HG03060 (cell line): Measurements from ENCODE around the gene CCDC89.
"Not testable (repeated sequence)": the region's sequence is repeated elsewhere in the genome, so short reads cannot be mapped to it uniquely, and the experiment has no call there.

Experiments
- ATAC-seq: cut with Tn5 transposase; IDR thresholded peaks from one replicate; pipeline ENCODE4 v1.9.1; 2021; ENCODE audit warnings: low read depth, moderate number of reproducible peaks; ENCODE audit not compliant: unreplicated experiment

CCDC89 gene

DNA sequence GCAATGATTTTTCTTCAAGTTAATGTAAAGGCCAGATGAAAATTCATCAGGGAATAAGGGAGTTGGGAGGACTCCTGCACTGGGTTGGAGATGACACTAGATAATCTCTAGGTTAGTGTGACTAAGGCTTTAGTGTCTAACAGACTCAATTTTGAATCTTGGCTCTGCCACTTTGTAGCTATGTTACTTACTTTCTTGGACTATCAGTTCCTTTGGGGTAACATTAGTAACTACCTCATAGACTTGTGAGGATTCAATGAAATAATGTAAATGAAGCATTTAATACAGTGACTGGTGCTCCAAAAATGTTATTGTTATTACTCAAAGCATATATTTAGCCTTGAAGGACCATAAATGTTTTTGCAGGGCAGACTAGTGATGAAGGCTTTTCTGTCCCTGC, 9.6 kb upstream of the CCDC89 start:
- no peak for ATAC-seq

DNA sequence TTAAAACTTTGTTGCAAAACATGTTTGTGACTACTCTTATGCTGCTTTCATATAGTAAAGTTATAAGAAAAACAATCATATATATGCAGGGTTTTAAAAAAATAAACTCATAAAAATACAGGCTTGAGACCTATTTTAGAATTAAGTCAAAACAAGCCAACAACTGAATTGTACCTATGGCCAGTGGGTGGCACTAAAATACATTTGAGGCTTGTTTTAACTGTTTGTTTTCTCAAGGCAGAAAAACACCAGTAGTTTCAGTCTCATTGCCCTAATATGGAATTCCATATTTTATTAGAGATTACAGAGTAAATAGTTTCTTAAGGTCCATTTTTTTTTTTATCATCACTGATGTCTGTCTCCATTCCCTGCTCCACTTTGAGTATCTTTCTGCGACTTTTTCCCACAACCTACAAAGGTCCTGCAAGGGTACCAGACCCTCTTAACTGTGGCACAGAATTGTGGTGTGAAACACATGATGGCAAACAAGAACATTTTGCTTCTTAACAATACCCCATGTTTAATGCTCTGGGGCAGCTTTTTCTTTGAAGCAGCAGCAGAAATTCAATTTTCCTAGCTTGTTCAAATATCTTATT, 8.5 kb upstream of the CCDC89 start:
- ATAC-seq = no peak

DNA sequence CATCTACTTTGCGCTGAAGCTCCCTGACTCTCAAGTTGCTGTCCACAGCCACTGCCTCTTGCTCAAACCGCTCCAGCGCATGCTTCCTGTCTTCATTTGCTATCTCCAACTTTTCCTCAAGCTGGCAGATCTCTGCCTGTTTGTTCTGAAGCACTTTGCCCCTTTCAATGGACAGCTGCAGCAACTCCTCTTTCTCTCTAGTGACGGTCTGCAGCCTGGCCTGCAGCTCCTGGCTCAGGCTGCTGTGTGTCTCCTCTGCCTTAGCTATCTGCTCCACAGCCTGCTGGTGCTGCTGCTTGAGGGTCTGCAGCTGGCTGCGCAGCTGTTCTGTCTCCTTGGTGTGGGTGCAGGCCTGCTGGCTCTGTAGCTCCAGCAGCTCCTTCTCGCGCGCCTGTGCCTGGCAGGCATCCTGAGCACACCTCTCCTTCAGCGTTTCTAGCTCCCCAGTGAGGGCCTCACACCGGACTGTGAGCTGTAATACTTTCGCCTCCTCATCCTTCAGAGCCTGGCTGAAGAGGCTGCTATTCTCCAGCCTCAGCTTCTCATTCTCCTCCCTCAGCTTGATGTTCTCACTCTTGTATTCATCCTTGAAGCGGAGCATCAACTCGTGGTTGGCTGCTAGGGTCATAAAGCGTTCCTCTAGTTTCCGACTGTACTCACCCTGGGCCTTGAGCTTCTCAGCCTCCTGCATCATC, 723 bp downstream of the CCDC89 start:
- no peak for ATAC-seq

DNA sequence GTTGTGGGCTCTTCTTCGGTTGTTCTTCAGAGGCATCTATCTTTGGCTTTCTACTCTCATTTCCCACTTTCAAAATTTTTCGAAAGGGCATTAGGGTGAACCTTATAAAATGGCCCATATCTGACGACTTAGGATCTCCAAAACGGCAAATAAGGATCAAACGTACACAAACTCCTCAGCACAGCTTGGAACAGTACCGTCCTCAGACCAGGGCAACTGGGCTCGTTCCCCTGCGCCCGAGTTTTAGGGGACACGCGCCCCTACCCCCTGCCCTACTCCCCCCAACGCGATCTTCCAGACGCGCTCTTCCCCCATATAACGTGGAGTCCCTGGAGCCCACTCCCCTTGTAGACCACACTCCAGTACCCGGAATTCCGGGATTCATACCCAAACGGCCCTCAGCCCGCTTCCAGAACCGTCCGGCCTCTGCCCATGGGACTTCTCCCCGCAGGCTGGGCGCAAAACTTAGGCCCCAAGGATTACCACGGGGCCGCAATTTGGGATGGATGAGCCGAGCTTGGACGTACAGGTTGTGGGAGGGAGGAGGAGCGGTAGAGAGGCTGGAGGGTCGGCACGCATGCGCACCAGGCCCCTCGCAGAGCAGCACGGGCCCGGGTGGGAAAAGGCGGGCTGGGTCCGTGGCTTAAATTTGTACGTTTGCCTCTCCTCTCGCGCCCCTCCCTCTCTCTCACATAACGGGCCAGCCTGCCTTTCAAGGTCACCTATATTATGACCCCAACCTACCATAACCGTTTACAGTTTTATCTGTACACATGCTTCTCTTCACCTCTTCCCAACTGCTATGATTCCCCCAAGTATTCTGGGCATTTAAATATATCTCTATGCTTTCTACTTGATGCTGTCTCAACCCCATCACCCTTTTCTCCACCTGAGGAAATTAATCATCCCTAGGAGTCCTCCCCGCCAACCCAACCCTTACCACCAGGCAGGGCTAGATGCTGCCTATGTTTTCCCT, 3.4 kb downstream of the CCDC89 start:
- no peak for ATAC-seq

DNA sequence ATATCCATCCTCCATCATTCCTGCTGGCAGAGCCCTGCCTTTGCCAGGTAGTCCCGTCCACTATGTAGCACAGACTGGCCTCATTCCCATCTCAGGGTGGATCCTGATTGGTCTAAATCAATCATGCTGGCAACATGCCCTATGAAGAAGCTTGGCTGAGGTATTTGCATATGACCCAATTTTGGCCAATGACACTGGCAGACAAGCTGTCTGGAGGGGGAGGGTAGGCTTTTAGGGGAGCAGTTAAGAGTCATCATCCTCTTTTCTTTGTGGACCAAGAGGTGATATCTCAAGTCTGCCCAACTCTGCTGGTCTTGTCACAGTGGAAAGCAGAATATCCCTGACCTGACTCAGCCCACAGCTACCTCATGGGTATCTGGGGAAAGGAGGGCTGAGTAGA, 5.1 kb downstream of the CCDC89 start:
- no peak for ATAC-seq

DNA sequence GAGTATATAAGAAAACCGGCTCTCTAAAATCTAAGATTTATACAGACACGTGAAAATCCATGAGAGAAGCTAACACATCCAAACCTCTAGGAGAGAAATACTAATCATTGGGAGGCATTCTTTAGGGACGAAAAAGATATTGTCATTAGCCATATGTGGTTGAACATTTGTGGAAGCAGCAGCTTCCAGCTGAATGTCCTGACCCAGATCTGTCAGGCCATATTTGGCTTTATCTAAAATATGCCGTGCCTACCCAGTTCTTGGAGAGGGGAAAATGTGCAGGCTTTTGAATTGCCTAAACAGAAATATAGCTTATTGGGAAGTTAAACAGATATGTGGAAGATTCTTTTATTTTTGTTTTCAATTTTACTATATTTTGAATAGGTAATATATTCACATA, 6.4 kb downstream of the CCDC89 start:
- ATAC-seq = no peak

DNA sequence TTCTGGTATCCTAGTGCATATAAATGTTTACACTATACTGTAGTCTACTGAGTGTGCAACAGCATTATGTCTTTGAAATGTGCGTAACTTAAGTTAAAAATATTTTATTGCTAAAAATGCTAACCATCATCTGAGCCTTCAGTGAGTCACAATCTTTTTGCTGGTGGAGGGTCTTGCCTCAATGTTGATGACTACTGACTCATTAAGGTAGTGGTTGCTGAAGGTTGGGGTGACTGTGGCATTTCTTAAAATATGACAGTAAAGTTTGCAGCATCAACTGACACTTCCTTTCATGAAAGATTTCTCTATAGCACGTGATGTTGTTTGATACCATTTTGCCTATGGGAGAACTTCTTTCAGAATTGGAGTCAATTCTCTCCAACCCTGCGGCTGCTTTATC, 12.6 kb downstream of the CCDC89 start:
- no peak for ATAC-seq

DNA sequence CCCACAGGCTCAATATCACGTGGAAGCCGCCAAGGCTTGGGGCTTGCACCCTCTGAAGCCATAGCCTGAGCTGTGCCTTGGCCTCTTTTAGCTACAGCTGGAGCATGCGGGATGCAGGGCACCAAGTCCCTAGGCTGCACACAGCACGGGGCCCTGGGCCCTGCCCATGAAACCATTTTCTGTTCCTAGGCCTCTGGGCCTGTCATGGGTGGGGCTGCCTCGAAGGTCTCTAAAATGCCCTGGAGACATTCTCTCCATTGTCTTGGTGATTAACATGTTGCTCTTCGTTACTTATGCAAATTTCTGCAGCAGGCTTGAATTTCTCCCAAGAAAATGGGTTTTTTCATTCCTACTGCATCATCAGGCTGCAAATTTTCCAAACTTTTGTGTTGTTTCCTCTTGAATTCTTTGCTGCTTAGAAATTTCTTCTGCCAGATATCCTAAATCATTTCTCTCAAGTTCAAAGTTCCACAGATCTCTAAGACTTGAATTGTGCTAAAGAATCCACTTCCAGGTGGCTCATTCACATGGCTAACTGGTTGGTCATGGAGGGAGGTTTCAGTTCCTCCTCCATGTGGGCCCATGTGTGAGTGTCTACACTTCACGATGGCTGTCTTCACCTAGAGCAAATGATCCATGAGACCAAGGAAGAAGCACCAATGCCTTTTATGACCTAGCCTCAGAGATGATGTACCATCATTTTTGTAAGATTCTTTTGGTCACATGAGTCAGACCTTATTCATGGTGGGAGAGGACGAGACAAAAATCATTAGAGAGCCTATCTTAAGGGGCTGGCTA, 13.7 kb downstream of the CCDC89 start:
- ATAC-seq = no peak

DNA sequence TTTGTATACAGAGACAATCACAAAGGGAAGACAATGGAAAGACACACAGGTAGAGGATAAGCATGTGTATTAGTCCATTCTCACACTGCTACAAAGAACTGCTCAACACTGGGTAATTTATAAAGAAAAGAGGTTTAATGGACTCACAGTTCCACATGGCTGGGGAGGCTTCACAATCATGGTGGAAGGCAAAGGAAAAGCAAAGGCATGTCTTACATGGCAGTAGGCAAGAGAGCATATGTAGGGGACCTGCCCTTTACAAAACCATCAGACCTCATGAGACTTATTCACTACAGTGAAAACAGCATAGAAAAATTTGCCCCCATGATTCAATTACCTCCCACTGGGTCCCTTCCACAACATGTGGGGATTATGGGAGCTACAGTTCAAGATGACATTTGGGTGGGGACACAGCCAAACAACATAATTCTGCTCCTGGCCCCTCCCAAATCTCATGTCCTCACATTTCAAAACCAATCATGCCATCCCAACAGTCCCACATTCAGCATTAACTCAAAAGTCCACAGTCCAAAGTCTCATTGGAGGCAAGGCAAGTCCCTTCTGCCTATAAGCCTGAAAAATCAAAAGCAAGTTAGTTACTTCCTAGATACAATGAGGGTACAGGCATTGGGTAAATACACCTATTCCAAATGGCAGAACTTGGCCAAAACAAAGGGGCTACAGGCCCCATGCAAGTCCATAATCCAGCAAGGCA, 14.9 kb downstream of the CCDC89 start:
- ATAC-seq = not testable (repeated sequence)

DNA sequence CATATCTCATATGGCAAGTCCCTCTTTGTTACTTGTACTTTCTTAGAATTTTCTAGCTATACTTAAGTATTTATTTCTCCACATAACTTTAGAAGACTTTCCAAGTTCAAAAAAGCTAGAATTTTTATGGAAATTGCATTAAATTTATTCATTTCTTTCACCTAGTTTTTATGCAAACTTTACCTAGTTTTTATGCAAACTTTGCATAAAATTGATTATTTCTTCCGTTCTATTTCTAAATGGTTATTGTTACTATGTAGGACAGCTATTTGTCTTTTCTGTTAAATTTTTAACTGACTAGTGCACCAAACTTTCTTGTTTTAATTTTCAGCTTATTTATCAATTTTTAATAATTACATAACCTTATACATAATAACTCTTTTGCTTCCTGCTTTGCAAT, 17.8 kb downstream of the CCDC89 start:
- ATAC-seq = no peak

DNA sequence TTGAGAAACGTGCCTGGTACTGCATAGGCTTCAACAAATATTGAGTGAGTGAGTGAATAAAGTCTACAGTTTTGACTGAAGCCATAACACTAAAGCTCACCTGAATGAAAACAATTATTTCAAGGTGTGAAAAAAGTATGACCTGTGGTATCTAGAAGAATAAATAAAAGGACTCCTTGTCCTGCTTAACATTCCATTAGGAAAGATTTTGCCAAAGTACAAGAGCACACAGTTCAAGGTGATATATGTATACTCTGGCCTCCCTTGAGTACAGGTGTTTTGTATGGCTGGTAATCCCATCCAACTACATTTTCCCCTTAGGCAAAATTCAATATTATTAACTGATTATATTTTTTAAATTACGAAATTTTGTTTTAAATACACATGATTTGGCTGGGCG, 19.3 kb downstream of the CCDC89 start:
- ATAC-seq = no peak

DNA sequence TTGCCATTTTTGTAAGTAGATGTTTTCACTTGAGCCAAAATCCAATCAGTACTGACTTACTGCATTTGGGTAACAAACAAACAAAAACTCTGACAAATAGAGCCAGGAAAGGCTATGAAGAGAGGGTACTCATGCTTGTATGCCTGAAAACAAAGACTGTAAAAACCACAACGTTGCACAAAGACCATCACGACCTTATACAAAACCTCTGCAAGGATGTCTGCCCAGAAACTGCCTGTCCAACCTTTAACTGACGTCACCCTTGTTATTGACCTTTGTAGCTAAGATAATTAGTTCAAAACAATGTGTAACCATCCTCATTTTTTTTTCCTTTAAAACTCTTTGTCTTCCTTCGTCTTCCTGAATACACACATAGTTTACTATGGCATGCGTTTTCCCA, 20.3 kb downstream of the CCDC89 start:
- ATAC-seq = no peak

DNA sequence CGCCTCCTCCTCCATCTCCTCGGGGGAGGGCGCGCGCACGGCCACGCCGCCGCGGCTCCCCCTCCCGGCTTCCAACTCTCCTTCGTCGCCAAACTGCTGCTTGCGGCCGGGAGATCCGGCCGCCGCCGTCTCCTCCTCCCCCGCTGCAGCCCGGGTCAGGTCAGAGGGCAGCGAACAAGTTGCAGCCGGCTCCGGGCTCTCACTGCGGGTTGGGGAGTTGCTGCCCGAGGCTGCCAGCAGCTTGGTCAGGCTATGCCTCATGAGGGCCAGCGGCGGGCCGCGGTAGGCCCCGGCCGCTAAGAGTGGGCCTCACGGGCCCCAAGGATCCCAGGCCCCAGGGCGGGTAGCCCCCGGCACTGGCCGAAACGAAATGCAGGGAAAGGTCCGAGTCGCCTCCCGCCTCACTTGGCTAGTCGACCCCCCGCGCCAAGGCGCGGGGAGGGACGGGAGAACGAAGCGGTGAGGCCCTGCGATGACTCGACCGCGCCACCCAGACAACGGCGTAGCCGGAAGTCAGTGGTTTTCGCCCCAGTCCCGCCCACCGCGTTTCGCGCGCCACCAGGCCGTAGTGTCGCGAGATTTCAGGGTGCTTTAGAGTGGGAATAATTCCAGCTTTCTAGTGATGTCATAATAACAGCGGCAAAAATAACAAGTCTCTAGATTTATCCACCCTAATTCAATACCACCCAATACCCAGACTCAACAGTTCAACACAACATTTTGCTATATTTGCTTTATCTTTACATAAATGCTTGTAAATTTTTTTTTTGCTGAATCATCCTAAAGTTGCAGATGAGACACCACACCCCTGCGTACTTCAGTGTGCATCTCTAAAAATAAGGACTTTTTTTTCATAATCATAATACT, 21.1 kb downstream of the CCDC89 start, which contains the start of gene CREBZF:
Gene CREBZF (minus strand): TSS at position 515 of the 867 bp plus-strand sequence. CDS start 254 bp downstream, at position 261.
- ATAC-seq = peak; percentile 54

DNA sequence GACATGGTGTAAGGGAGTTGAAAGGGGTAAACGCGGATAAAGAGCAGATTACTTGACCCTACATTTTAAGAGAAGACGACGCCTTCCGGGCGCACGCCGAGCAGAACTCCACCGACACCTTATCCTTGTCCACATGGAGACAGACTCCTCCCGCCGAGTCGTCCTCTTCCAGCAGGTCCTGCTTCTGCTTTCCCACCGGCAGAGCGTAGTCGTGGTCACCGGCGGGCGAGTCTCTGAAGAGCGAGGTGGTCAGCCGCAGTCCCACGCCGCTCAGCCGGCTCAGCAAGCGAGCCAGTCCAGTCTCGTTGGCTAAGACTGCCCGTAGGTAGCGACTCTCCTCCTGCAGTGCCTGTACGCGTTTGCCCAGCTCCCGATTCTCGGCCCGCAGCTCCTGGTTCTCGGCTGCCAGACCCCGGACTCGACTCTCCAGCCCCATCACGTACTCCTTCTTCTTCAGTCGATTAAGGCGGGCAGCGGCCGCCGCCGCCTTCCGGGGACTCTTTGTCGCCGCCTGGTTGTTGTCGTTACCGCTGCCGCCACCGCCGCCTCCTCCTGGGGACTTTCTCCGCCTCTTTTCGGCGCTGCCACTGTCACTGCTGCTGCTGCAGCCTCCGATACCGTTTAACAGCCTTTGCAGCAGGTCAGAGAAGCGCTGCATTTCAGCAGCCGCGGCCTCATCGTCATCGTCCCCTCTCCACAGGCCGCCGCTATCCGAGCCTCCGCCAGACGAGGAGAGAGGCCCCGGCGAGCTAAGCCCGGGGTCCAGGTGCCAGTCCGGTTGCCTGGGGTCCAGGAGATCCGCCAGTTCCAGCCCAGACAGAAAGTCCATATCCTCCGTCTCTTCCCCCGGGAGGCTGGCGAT, 22.0 kb downstream of the CCDC89 start:
- ATAC-seq = peak; percentile 38

DNA sequence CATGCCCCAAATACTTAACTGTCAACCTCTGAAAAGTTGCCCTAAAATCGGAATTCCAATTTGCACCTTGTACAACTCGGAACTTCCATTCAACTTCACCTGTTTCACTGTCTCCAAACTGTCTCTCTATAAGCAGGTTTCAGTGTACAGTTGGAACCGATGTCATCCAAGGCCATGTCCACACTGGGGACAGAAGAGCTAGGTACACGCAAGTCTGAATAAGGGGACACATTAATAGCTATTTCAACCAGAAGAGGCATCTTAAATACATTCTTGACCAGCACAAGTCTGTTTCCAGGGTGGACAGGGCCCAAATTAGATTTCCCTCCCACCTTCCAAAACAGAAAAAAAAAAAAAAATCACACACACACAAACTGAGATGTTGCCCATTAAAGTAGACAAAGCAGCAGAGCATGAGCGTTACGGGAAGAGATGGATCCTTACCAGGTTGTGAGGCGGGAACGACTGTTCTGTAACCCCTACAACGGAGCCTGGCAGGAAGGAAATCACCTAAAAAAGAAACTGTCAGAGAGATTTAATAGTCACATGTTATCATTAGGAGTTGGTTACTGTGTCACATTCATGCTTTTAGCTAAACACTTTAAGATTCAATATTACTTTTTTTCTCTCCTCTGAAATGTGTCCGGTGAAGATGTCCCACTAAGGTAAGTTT, 22.8 kb downstream of the CCDC89 start:
- ATAC-seq = no peak

DNA sequence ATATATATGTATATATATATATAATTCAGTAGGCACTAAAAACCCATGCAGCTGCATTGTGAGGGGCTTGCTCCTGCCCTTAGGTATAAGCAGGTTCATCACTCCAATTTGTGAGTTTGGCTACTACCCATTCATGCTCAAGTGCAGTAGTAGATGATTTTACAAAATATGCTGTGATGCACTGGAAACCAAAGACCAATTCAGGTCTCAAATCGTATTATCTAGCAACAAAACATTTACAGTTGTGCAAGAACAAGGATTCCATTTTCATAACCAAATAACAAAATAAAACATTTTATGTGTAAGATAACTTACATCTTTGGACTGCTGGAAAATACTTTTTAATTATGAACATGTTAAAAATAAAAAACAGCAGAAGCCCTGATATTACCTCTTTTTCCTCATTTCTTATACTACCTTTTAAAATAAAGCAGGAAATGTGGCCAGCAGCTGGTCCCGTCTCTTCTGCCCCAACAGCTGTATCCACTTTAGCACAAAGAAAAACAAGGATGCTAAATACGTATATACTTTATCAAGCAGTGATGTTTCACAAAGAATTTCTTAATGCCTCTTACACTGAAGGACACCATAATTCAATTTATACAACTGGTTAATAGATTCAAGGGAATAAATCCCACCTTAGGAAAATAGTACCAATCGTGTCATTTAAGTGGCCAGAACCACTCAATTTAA, 23.9 kb downstream of the CCDC89 start:
- ATAC-seq = no peak

DNA sequence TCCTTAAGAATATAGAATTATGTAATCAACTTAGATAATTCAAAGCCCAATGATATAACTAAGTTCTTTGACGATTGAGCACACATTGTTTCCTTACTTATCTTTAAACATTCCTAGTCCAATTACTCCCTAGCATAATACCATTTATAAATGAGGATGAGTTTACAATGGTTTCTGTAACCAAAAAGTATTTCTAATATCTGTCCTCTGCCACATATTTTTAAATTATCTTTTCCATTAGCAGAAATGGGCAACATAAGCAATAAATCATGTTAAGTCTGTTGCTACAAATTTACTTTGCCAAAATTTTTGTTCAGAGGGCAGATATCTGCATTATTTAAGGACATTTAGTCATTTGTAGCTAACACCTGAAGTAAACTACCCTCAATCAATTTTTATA, 27.8 kb downstream of the CCDC89 start:
- ATAC-seq = no peak
